Activated naive CD4-positive, alpha-beta T cell treated with anti-CD3 and anti-CD28 coated beads for 36 hours (primary cell): ENCODE measurements around the gene FOXN3. TPM values are rescaled to one million over a fixed set of nuclear protein-coding genes. Genes with fewer than 3 reads are reported as not detected.

Experiments used
- CTCF ChIA-PET: fragments of 350-600 bp; sonication (Branson Sonifier 250); formaldehyde crosslinking; loops from one replicate; lab custom pipeline; 2021; ENCODE audit warnings: antibody characterized with exemption; lab: Charles Lee
- DNase-seq: peaks from one replicate; pipeline ENCODE4 v3.0.0-alpha.2; 2020
- H3K27ac Mint-ChIP-seq: one replicate; pipeline ENCODE4 v1.8.0; 2021; ENCODE audit warnings: mild to moderate bottlenecking, mixed read lengths
- H3K27me3 Mint-ChIP-seq: one replicate; pipeline ENCODE4 v1.8.0; 2021; ENCODE audit warnings: low read depth, mixed read lengths
- H3K36me3 Mint-ChIP-seq: one replicate; pipeline ENCODE4 v1.8.0; 2021; ENCODE audit warnings: low read depth, mixed read lengths
- H3K4me1 Mint-ChIP-seq: one replicate; pipeline ENCODE4 v1.8.0; 2021; ENCODE audit warnings: low read depth, mixed read lengths
- H3K4me3 Mint-ChIP-seq: one replicate; pipeline ENCODE4 v1.8.0; 2021; ENCODE audit warnings: mild to moderate bottlenecking, moderate library complexity, mixed read lengths
- H3K9me3 Mint-ChIP-seq: one replicate; pipeline ENCODE4 v1.8.0; 2021; ENCODE audit warnings: mixed read lengths
- intact Hi-C: fragments of 100-400 bp; cut with micrococcal nuclease; formaldehyde crosslinking; loops from one replicate; pipeline ENCODE4 v1.15.1; 2023
- total RNA-seq, 2 experiments: library from RNA; stranded (reverse); gene quantifications; one replicate each; pipeline ENCODE4 v1.2.3, GENCODE V29; 2021

The FOXN3 gene
- total RNA-seq, 2 experiments from 2014 or later, result 64.6 to 65.0 TPM

DNA sequence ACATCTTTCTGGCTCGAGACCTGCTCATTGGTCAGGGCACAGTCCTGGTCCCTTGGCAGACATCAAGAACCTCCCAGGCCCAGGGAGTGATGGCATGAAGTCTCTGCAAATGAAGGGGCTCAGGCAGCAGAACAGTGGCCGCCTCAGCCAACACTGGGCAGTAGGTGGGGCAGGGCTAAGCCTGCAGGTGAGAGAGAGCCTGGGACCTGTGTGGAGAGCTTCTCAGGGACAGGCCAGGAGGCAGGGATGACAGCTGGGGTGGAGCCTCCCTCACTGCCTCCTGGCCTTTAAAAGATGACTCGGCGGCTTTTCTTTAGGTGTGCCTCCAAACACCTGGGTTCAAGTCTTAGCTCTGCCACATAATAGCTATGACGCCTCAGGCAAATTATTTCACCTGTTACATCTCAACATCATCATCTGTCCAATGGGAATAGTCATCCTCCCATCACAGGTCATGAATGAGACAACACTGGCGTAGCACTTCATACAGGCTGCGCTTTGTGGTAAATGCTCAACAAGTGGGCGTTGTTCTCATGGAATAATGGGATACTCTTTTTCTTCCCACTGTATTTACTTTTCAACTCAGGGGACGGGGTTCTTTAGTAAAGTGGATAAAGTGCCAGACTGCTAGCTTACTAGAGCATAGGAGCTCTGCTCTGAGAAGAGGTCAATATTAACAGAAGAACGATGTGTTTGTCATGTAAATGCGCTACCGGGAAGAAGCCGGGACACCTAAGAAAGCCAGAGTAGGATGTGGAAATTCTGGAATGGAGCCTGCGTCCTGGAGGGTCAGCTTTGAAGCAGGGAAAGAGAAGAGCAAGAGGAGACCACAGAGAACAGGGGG lies 277.4 kb downstream of the FOXN3 start:
- Mint-ChIP-seq H3K9me3 (peaks cover 14% of the 10 kb centered on the region), H3K36me3 (no peaks in the 10 kb centered on the region), H3K27ac (no peak overlapping the region), H3K4me1 (no peaks in the 10 kb centered on the region), H3K27me3 (no peaks in the 10 kb centered on the region), H3K4me3 (no peak overlapping the region)
- CTCF ChIA-PET, result no interaction called here
- DNase-seq, result no peak
- intact Hi-C loops, result no loop called here

- Mint-ChIP-seq H3K27ac (no peak overlapping the region), H3K27me3 (no peaks in the 10 kb centered on the region), H3K4me3 (no peak overlapping the region), H3K9me3 (peaks cover 14% of the 10 kb centered on the region), H3K36me3 (no peaks in the 10 kb centered on the region), H3K4me1 (no peaks in the 10 kb centered on the region)
- CTCF ChIA-PET, result no interaction called here
- intact Hi-C loops, result no loop called here
- no peak for DNase-seq
Observed at GRCh38 chr14:89138846-89139245, 278.2 kb downstream of the FOXN3 start.

GRCh38 chr14:89137526-89138163 lies 279.4 kb downstream of the FOXN3 start:
- H3K4me3 Mint-ChIP-seq, result no peak overlapping the region
- no peaks in the 10 kb centered on the region for H3K36me3 Mint-ChIP-seq
- H3K9me3 Mint-ChIP-seq, result peaks cover 14% of the 10 kb centered on the region
- no peaks in the 10 kb centered on the region for H3K4me1 Mint-ChIP-seq
- intact Hi-C loops, result no loop called here
- CTCF ChIA-PET, result no interaction called here
- no peak for DNase-seq
- no peaks in the 10 kb centered on the region for H3K27me3 Mint-ChIP-seq
- no peak overlapping the region for H3K27ac Mint-ChIP-seq

DNA sequence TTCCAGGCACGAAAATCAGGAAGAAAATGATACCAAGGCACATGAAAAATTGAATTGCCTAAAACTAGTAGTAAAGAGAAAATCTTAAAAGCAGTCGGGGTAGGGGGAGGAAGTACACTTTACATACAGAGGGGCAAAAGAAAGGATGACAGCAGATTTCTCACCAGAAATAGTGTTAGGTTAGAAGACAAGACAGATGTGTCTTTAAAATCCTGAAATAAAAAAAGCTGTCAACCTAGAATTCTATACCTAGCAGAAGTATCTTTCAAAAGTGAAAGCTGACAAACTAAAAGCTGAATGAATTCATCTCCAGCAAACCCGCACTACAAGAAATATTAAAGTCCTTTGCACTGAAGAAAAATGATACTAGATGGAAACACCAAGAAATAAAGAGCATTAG lies 280.4 kb downstream of the FOXN3 start:
- Mint-ChIP-seq H3K4me1 (no peaks in the 10 kb centered on the region), H3K36me3 (no peaks in the 10 kb centered on the region), H3K4me3 (no peak overlapping the region), H3K27ac (no peak overlapping the region), H3K9me3 (peaks cover 14% of the 10 kb centered on the region), H3K27me3 (no peaks in the 10 kb centered on the region)
- CTCF ChIA-PET, result no interaction called here
- intact Hi-C loops, result no loop called here
- no peak for DNase-seq

DNA sequence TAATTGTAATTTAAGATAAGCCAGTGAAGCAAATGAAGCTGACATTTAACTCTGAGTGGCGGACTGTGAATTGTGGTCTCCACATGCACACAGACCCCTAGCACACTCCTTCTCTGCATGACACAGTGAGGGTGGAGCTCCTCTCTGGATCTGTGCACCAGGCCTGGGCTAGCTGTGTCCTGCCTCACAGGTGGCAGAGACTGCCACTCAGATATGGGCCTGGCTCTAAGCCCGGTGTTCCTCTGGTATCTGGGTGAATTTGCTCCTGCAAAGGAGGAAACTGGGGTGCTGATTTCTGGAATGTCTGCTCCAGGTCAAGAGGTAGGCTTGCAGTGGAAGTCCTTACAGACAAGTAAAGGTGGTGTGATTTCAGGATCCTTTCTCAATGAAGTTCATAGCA lies 282.4 kb downstream of the FOXN3 start:
- Mint-ChIP-seq H3K27ac (no peak overlapping the region), H3K4me1 (no peaks in the 10 kb centered on the region), H3K4me3 (no peak overlapping the region), H3K36me3 (no peaks in the 10 kb centered on the region), H3K27me3 (no peaks in the 10 kb centered on the region), H3K9me3 (peaks cover 14% of the 10 kb centered on the region)
- intact Hi-C loops, result no loop called here
- CTCF ChIA-PET, result no interaction called here
- no peak for DNase-seq

DNA sequence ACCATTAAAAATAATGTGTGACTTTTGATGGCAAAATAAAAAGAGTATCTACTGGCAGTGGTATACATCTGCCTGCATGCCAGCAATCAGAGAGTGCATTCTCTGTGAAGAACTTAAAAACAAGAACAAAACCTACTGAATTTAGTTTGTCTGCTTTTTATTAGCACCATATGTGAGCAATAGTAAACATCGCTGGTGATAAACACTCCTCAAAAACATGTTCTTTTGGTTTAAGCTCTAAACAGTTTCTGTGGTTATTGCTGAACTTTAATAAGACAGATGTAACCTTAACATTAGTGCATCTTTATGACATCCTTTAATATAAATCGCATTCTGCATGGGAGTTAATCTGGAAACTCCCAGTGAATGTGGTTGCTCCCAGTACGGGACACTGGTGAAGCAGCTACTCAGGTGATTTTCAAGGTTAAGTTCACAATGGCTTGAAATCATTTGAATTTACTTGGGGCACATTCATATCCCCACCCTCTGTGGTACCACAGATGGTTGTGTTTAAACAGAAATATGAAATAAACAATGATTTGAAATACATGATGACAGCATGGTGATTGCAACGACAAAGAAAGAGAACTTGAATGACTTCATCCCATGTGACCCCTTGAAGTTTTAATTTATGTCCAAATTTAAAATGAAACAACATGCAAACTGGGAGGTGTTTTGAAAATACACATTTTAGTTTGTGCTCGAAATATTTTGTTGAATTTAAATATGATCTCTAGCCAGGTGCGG lies 285.9 kb downstream of the FOXN3 start:
- H3K4me3 Mint-ChIP-seq, result no peak overlapping the region
- intact Hi-C loops, result no loop called here
- no peaks in the 10 kb centered on the region for H3K4me1 Mint-ChIP-seq
- H3K36me3 Mint-ChIP-seq, result no peaks in the 10 kb centered on the region
- DNase-seq, result no peak
- no peaks in the 10 kb centered on the region for H3K27me3 Mint-ChIP-seq
- peaks cover 4% of the 10 kb centered on the region for H3K9me3 Mint-ChIP-seq
- CTCF ChIA-PET, result no interaction called here
- no peak overlapping the region for H3K27ac Mint-ChIP-seq

DNA sequence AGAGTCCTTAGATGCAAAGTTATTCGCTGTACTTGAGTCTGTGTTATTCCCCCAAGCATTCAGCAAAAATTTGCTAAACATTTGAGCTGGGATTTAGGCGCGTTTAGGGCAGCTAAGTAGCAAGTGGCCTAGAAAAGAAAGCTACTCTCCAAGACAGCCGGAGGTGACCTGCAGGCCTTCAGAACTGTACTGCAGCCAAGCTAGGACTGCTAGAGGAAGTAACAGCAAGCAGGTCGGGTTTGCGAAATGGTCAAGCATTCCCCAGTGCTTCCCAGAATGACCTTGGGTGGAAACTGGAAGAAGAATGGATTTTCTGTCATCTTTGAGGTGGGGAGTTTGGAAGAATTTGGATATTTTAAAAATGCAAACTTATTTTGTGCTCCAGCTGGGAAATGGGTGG lies 287.5 kb downstream of the FOXN3 start:
- Mint-ChIP-seq H3K9me3 (no peaks in the 10 kb centered on the region), H3K4me1 (no peaks in the 10 kb centered on the region), H3K27ac (no peak overlapping the region), H3K36me3 (no peaks in the 10 kb centered on the region), H3K4me3 (no peak overlapping the region), H3K27me3 (no peaks in the 10 kb centered on the region)
- intact Hi-C loops, result no loop called here
- CTCF ChIA-PET, result no interaction called here
- no peak for DNase-seq

- intact Hi-C loops, result no loop called here
- no peaks in the 10 kb centered on the region for H3K9me3 Mint-ChIP-seq
- H3K4me1 Mint-ChIP-seq, result no peaks in the 10 kb centered on the region
- DNase-seq, result no peak
- H3K27me3 Mint-ChIP-seq, result no peaks in the 10 kb centered on the region
- H3K36me3 Mint-ChIP-seq, result no peaks in the 10 kb centered on the region
- CTCF ChIA-PET, result no interaction called here
- H3K27ac Mint-ChIP-seq, result no peak overlapping the region
- H3K4me3 Mint-ChIP-seq, result no peak overlapping the region
Observed at GRCh38 chr14:89128311-89129026, 288.6 kb downstream of the FOXN3 start.

DNA sequence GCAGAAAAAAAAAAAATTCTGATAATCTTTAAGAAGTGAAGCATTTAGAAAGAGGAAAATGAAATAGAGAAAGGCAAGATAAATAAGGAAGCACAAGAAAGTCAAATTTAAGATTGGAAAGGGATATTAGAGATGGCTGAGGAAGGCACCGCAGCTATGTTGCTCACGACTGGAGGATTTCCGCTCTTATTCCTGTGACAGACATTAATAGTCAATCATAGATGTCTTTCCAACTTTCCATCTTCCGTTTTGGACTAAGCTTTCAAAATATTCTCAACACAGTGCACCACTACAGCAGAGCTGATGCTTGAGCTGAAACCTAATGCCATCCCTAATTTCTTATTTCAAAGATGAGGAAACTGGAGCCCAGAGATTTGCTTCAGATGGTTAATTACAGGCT lies 290.6 kb downstream of the FOXN3 start:
- Mint-ChIP-seq H3K27me3 (no peaks in the 10 kb centered on the region), H3K4me3 (no peak overlapping the region), H3K4me1 (no peaks in the 10 kb centered on the region), H3K9me3 (no peaks in the 10 kb centered on the region), H3K36me3 (no peaks in the 10 kb centered on the region), H3K27ac (no peak overlapping the region)
- CTCF ChIA-PET, result interaction anchor here (0.6 to 0.9 kb wide), 4 partner anchors 134 to 852 kb away, joined by 3 to 4 read pairs (median 3); no protein-coding TSS in a partner anchor
- intact Hi-C loops, result no loop called here
- DNase-seq, result no peak

GRCh38 chr14:89125216-89125615 lies 291.8 kb downstream of the FOXN3 start:
- no peak overlapping the region for H3K27ac Mint-ChIP-seq
- intact Hi-C loops, result no loop called here
- no peaks in the 10 kb centered on the region for H3K27me3 Mint-ChIP-seq
- no peak for DNase-seq
- no peaks in the 10 kb centered on the region for H3K36me3 Mint-ChIP-seq
- no peaks in the 10 kb centered on the region for H3K9me3 Mint-ChIP-seq
- no peak overlapping the region for H3K4me3 Mint-ChIP-seq
- H3K4me1 Mint-ChIP-seq, result no peaks in the 10 kb centered on the region
- CTCF ChIA-PET, result no interaction called here

GRCh38 chr14:89123851-89124250 lies 293.2 kb downstream of the FOXN3 start:
- Mint-ChIP-seq H3K27me3 (no peaks in the 10 kb centered on the region), H3K27ac (no peak overlapping the region), H3K9me3 (peaks cover 3% of the 10 kb centered on the region), H3K4me1 (no peaks in the 10 kb centered on the region), H3K36me3 (no peaks in the 10 kb centered on the region), H3K4me3 (no peak overlapping the region)
- intact Hi-C loops, result no loop called here
- CTCF ChIA-PET, result no interaction called here
- DNase-seq, result no peak

DNA sequence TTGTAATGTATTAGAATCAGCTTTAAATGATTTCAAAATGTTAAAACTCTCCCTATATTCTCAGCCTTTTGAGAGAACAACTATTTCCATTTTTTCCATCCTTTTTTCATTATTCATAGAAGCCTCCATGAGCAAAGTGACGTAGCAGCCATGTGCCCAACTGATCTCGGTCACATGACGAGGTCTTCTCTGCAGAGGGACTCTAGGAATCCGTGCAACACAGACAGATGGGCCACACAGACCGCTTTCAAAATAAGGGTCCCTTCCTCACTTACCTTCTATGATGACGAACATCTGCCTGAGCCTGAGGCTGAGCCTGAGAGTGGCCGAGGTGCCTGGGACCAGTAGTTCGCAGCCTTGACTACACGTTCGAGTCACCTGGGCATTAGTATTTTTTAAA lies 293.8 kb downstream of the FOXN3 start:
- Mint-ChIP-seq H3K27ac (no peak overlapping the region), H3K9me3 (peaks cover 5% of the 10 kb centered on the region), H3K4me1 (no peaks in the 10 kb centered on the region), H3K27me3 (no peaks in the 10 kb centered on the region), H3K36me3 (no peaks in the 10 kb centered on the region), H3K4me3 (no peak overlapping the region)
- no peak for DNase-seq
- intact Hi-C loops, result no loop called here
- CTCF ChIA-PET, result interaction anchor here (1.1 kb wide), 1 partner anchor 10 kb away, joined by 3 read pairs; no protein-coding TSS in a partner anchor
